Type B pancreatic cell (in vitro differentiated cells): ENCODE measurements around the gene CACTIN. TPM values are rescaled to one million over a fixed set of nuclear protein-coding genes. Genes with fewer than 3 reads are reported as not detected.
"Not testable (repeated sequence)": the region's sequence is repeated elsewhere in the genome, so short reads cannot be mapped to it uniquely, and the experiment has no call there.

Experiments
- DNase-seq: peaks from one replicate; pipeline ENCODE4 v3.0.0; 2021; ENCODE audit warnings: mixed read lengths; ENCODE audit not compliant: unreplicated experiment; ENCODE audit errors: extremely low spot score
- H3K27ac Mint-ChIP-seq: 2 replicates; pipeline ENCODE4 v1.8.0; 2021; ENCODE audit warnings: mild to moderate bottlenecking, mixed read lengths
- H3K27me3 Mint-ChIP-seq: 2 replicates; pipeline ENCODE4 v1.8.0; 2021; ENCODE audit warnings: mixed read lengths
- H3K36me3 Mint-ChIP-seq: 2 replicates; pipeline ENCODE4 v1.8.0; 2021; ENCODE audit warnings: mixed read lengths
- H3K4me1 Mint-ChIP-seq: one replicate; pipeline ENCODE4 v1.8.0; 2021; ENCODE audit warnings: mixed read lengths; ENCODE audit not compliant: unreplicated experiment
- H3K4me3 Mint-ChIP-seq: 2 replicates; pipeline ENCODE4 v1.8.0; 2021; ENCODE audit warnings: mild to moderate bottlenecking, mixed read lengths
- H3K9me3 Mint-ChIP-seq: 2 replicates; pipeline ENCODE4 v1.8.0; 2021; ENCODE audit warnings: mixed read lengths
- CTCF ChIP-seq: fragments of 200-600 bp; sonication (generic); conservative IDR thresholded peaks from 2 replicates; pipeline ENCODE4 v1.5.0; 2021; ENCODE audit warnings: antibody characterized with exemption, mild to moderate bottlenecking
- total RNA-seq: library from RNA; stranded (reverse); gene quantifications from 2 replicates; pipeline ENCODE4 v1.2.1, GENCODE V29; 2021; ENCODE audit warnings: low replicate concordance

The CACTIN gene
- total RNA-seq, 1 donor from 2014 or later = 32.4 TPM

GRCh38 chr19:3570606-3571011 is 56.0 kb downstream of the CACTIN start:
- peaks cover 21% of the 10 kb centered on the region for H3K4me1 Mint-ChIP-seq
- no peaks in the 10 kb centered on the region for H3K9me3 Mint-ChIP-seq
- H3K27me3 Mint-ChIP-seq = peaks cover 8% of the 10 kb centered on the region
- no peak for TF ChIP-seq CTCF
- H3K27ac Mint-ChIP-seq = no peak overlapping the region
- no peak overlapping the region for H3K4me3 Mint-ChIP-seq
- no peak for DNase-seq
- H3K36me3 Mint-ChIP-seq = peaks cover 7% of the 10 kb centered on the region

DNA sequence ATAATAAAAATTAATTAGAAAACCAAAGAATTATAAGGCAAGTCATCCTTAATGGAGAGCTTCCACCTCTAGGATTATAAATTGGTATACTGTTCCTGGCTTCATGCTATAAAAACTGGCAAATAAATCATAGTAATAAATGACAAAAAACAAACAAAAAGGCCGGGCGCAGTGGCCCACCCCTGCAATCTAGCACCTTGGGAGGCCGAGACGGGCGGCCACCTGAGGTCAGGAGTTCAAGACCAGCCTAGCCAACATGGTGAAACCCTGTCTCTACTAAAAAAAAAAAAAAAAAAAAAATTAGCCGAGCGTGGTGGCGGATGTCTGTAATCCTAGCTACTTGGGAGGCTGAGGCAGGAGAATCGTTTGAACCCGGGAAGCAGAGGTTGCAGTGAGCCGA is 56.5 kb downstream of the CACTIN start:
- DNase-seq, H3K27ac Mint-ChIP-seq, H3K9me3 Mint-ChIP-seq, H3K27me3 Mint-ChIP-seq, H3K36me3 Mint-ChIP-seq, H3K4me3 Mint-ChIP-seq: not testable (repeated sequence)
- peaks cover 15% of the 10 kb centered on the region for H3K4me1 Mint-ChIP-seq

GRCh38 chr19:3565139-3565538 is 61.5 kb downstream of the CACTIN start:
- Mint-ChIP-seq H3K27me3 (no peaks in the 10 kb centered on the region), H3K27ac (no peak overlapping the region), H3K9me3 (no peaks in the 10 kb centered on the region), H3K4me1 (peaks cover 4% of the 10 kb centered on the region), H3K4me3 (no peak overlapping the region), H3K36me3 (no peaks in the 10 kb centered on the region)
- no peak for TF ChIP-seq CTCF
- no peak for DNase-seq

- peaks cover 3% of the 10 kb centered on the region for H3K4me1 Mint-ChIP-seq
- no peak for DNase-seq
- TF ChIP-seq CTCF = no peak
- H3K27me3 Mint-ChIP-seq = no peaks in the 10 kb centered on the region
- no peaks in the 10 kb centered on the region for H3K9me3 Mint-ChIP-seq
- H3K4me3 Mint-ChIP-seq = no peak overlapping the region
- H3K36me3 Mint-ChIP-seq = no peaks in the 10 kb centered on the region
- H3K27ac Mint-ChIP-seq = no peak overlapping the region
Observed at GRCh38 chr19:3563709-3564524, 62.7 kb downstream of the CACTIN start.

Other genes starting within 250 kb of the CACTIN start
- 7.0 and 21.9 TPM in 2 replicates for gene SMIM24, start 146.3 kb downstream of the CACTIN start, total RNA-seq
- gene SMIM44, start 143.3 kb downstream of the CACTIN start, total RNA-seq = not detected in 2 replicates
- 10.5 and 10.8 TPM in 2 replicates for gene DOHH, start 126.1 kb downstream of the CACTIN start, total RNA-seq
- 59.4 and 63.2 TPM in 2 replicates for gene FZR1, start 120.5 kb downstream of the CACTIN start, total RNA-seq
- 1.3 and 3.4 TPM in 2 replicates for gene TEKTIP1, start 87.6 kb downstream of the CACTIN start, total RNA-seq
- gene MFSD12, start 69.2 kb downstream of the CACTIN start, total RNA-seq = 74.1 and 80.9 TPM in 2 replicates
- gene HMG20B, start 53.8 kb downstream of the CACTIN start, total RNA-seq = 60.1 and 78.3 TPM in 2 replicates
- gene GIPC3, start 41.3 kb downstream of the CACTIN start, total RNA-seq = 0.07 TPM in 1 of 2 replicates, not detected in the other
- gene TBXA2R, start 19.9 kb downstream of the CACTIN start, total RNA-seq = not detected in 2 replicates
- 35.9 and 44.5 TPM in 2 replicates for gene PIP5K1C, start 73.7 kb upstream of the CACTIN start, total RNA-seq
- gene TJP3, start 81.6 kb upstream of the CACTIN start, total RNA-seq = 20.0 and 53.8 TPM in 2 replicates
- 25.1 and 28.5 TPM in 2 replicates for gene APBA3, start 134.9 kb upstream of the CACTIN start, total RNA-seq
- 35.9 and 44.0 TPM in 2 replicates for gene MRPL54, start 135.9 kb upstream of the CACTIN start, total RNA-seq
- not detected in 2 replicates for gene RAX2, start 145.4 kb upstream of the CACTIN start, total RNA-seq
- 1.6 and 1.7 TPM in 2 replicates for gene MATK, start 159.6 kb upstream of the CACTIN start, total RNA-seq
- gene ZFR2, start 242.2 kb upstream of the CACTIN start, total RNA-seq = 1.00 and 4.7 TPM in 2 replicates